ENCODE measurements around the gene ZCCHC12. TPM values are rescaled to one million over a fixed set of nuclear protein-coding genes. Genes with fewer than 3 reads are reported as not detected.

Gene ZCCHC12
- polyA plus RNA-seq, 1 donor, result 0.27 TPM

DNA sequence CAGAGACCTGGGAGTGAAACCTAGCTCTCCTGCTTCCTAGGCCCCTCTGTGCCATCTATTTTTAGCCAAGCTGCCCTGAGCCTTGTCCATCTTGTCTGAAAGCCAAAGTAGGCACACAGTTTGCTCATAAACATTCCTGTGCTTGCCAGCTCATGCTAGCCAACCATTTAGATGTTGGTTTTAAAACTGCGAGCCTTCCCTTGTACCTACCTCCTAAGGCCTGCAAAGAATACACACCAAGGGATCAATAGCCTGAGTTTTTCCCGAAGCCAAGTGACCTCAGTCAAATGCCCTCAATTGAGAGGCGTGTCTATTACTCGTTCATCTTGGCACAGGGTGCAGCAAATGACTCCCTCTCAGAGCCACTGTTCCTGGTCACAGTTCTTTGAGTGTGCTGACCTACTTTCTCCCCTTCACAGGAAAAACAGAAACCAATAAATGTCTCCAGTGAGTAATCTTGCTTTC, 48.5 kb downstream of the ZCCHC12 start:
- no peak for DNase-seq

Other genes starting within 250 kb of the ZCCHC12 start
- 35.8 TPM for gene IL13RA1, start 96.2 kb upstream of the ZCCHC12 start, polyA plus RNA-seq (ENCODE audit: insufficient read length)
- 3.0 TPM for gene LONRF3, start 150.8 kb downstream of the ZCCHC12 start, polyA plus RNA-seq (ENCODE audit: insufficient read length)
- gene CT47C1, start 249.2 kb downstream of the ZCCHC12 start, polyA plus RNA-seq (ENCODE audit: insufficient read length), result not detected

Data from hindlimb muscle (tissue), 1 donor.